HG03565 (cell line): Measurements from ENCODE around the gene LYPD6B.

Experiments used
- ATAC-seq: cut with Tn5 transposase; IDR thresholded peaks from one replicate; pipeline ENCODE4 v1.9.1; 2021; ENCODE audit warnings: mild to moderate bottlenecking, moderate library complexity; ENCODE audit not compliant: unreplicated experiment

LYPD6B gene

GRCh38 chr2:149155196-149155969 lies 116.9 kb downstream of the LYPD6B start:
- ATAC-seq = no peak

- ATAC-seq = no peak
These were observed 117.5 kb downstream of the LYPD6B start for GRCh38 chr2:149155988-149156387.

GRCh38 chr2:149156971-149157740 lies 118.7 kb downstream of the LYPD6B start:
- no peak for ATAC-seq

GRCh38 chr2:149158957-149159356 lies 120.5 kb downstream of the LYPD6B start:
- no peak for ATAC-seq

GRCh38 chr2:149160195-149160594 lies 121.7 kb downstream of the LYPD6B start:
- no peak for ATAC-seq

GRCh38 chr2:149160701-149161217 lies 122.3 kb downstream of the LYPD6B start:
- ATAC-seq = peak; percentile 98

- no peak for ATAC-seq
These were observed 123.2 kb downstream of the LYPD6B start for GRCh38 chr2:149161481-149162225.

- ATAC-seq = no peak
These were observed 125.8 kb downstream of the LYPD6B start for GRCh38 chr2:149164296-149164695.

GRCh38 chr2:149164827-149165226 lies 126.3 kb downstream of the LYPD6B start:
- ATAC-seq = no peak

GRCh38 chr2:149167001-149167780 lies 128.7 kb downstream of the LYPD6B start:
- peak; percentile 87 for ATAC-seq

GRCh38 chr2:149167941-149168340 lies 129.4 kb downstream of the LYPD6B start:
- no peak for ATAC-seq

GRCh38 chr2:149169656-149170055 lies 131.2 kb downstream of the LYPD6B start:
- ATAC-seq = no peak

GRCh38 chr2:149170156-149170555 lies 131.7 kb downstream of the LYPD6B start:
- no peak for ATAC-seq

GRCh38 chr2:149170911-149171310 lies 132.4 kb downstream of the LYPD6B start:
- no peak for ATAC-seq

- no peak for ATAC-seq
These were observed 134.7 kb downstream of the LYPD6B start for GRCh38 chr2:149173220-149173619.

GRCh38 chr2:149175956-149176355 lies 137.5 kb downstream of the LYPD6B start:
- no peak for ATAC-seq

GRCh38 chr2:149178612-149179011 lies 140.1 kb downstream of the LYPD6B start:
- ATAC-seq = no peak

GRCh38 chr2:149180226-149180875 lies 141.9 kb downstream of the LYPD6B start:
- ATAC-seq = no peak

GRCh38 chr2:149183187-149183586 lies 144.7 kb downstream of the LYPD6B start:
- ATAC-seq = no peak

GRCh38 chr2:149184991-149185390 lies 146.5 kb downstream of the LYPD6B start:
- no peak for ATAC-seq
